Measurements from ENCODE around the gene TBC1D14.
"Not testable (repeated sequence)": the region's sequence is repeated elsewhere in the genome, so short reads cannot be mapped to it uniquely, and the experiment has no call there.

Gene TBC1D14

GRCh38 chr4:6900956-6901355, 8.7 kb upstream of the TBC1D14 start:
- no peak overlapping the region for H3K27ac ChIP-seq
- no peak overlapping the region for H3K4me3 ChIP-seq
- no peak for TF ChIP-seq CTCF (IDR thresholded peaks at IDR 0.05)
- no peaks in the 10 kb centered on the region for H3K36me3 ChIP-seq
- peaks cover 0 to 2% (median 0%) of the 10 kb centered on the region in 4 donors for H3K4me1 ChIP-seq
- H3K9me3 ChIP-seq = no peaks in the 10 kb centered on the region
- H3K27me3 ChIP-seq = peaks cover 0 to 19% of the 10 kb centered on the region in 2 donors
- intact Hi-C loops (cut with DNase I; ENCODE audit: low total_unique reads) = no loop called here
- DNase-seq = no peak

- intact Hi-C loops (cut with DNase I; ENCODE audit: low total_unique reads) = no loop called here
- Histone ChIP-seq H3K9me3 (no peaks in the 10 kb centered on the region), H3K36me3 (no peaks in the 10 kb centered on the region), H3K4me1 (peaks cover 0 to 2% (median 0%) of the 10 kb centered on the region in 4 donors), H3K4me3 (no peak overlapping the region), H3K27me3 (peaks cover 0 to 27% of the 10 kb centered on the region in 2 donors), H3K27ac (no peak overlapping the region)
- no peak for TF ChIP-seq CTCF (IDR thresholded peaks at IDR 0.05)
- DNase-seq = no peak
Measured at GRCh38 chr4:6901669-6902317, 7.8 kb upstream of the TBC1D14 start.

- DNase-seq = no peak
- no peaks in the 10 kb centered on the region for H3K9me3 ChIP-seq
- no peak overlapping the region for H3K4me3 ChIP-seq
- intact Hi-C loops (cut with DNase I; ENCODE audit: low total_unique reads) = no loop called here
- peaks cover 0 to 6% (median 3%) of the 10 kb centered on the region in 4 donors for H3K4me1 ChIP-seq
- H3K27me3 ChIP-seq = peaks cover 0 to 34% of the 10 kb centered on the region in 2 donors
- H3K27ac ChIP-seq = no peak overlapping the region
- TF ChIP-seq CTCF (IDR thresholded peaks at IDR 0.05) = no peak
- H3K36me3 ChIP-seq = no peaks in the 10 kb centered on the region
Measured at GRCh38 chr4:6902318-6903042, 7.1 kb upstream of the TBC1D14 start.

GRCh38 chr4:6905516-6906445, 3.8 kb upstream of the TBC1D14 start:
- Histone ChIP-seq H3K4me1 (peaks cover 0 to 29% (median 19%) of the 10 kb centered on the region in 4 donors), H3K36me3 (no peaks in the 10 kb centered on the region), H3K27ac (no peak overlapping the region), H3K27me3 (peaks cover 0 to 34% of the 10 kb centered on the region in 2 donors), H3K4me3 (no peak overlapping the region), H3K9me3 (no peaks in the 10 kb centered on the region)
- intact Hi-C loops (cut with DNase I; ENCODE audit: low total_unique reads) = no loop called here
- DNase-seq = no peak
- no peak for TF ChIP-seq CTCF (IDR thresholded peaks at IDR 0.05)

GRCh38 chr4:6906486-6906885, 3.1 kb upstream of the TBC1D14 start:
- intact Hi-C loops (cut with DNase I; ENCODE audit: low total_unique reads) = not testable (repeated sequence)

More at GRCh38 chr4:6906486-6906885, 3.1 kb upstream of the TBC1D14 start:
- not testable (repeated sequence) for H3K9me3 ChIP-seq, H3K27ac ChIP-seq, H3K4me3 ChIP-seq, H3K36me3 ChIP-seq, DNase-seq
- H3K27me3 ChIP-seq = peaks cover 0 to 28% of the 10 kb centered on the region in 2 donors
- H3K4me1 ChIP-seq = peaks cover 0 to 36% (median 23%) of the 10 kb centered on the region in 4 donors
